ENCODE measurements around the gene INTS14.

INTS14 gene

DNA sequence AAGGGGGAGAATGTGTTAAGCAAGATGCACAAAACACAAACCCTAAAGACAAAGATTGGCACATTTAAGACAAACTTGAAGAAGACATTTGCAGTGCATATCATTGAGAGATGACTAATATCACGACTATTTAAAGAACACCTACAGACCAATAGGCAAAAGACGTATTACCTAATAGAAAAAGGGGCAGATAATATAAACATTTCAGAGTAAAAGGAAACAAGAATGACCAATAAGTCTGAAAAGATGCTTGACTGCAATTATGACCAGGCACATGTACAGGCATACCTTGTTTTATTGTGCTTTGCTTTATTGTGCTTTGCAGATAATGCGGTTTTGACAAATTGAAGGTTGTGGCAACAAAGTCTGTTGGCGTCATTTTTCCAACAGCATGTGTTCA lies 75.7 kb downstream of the INTS14 start:
- in situ Hi-C loops (cut with HindIII; ENCODE audit: low sequenced_read_pairs) = no loop called here

DNA sequence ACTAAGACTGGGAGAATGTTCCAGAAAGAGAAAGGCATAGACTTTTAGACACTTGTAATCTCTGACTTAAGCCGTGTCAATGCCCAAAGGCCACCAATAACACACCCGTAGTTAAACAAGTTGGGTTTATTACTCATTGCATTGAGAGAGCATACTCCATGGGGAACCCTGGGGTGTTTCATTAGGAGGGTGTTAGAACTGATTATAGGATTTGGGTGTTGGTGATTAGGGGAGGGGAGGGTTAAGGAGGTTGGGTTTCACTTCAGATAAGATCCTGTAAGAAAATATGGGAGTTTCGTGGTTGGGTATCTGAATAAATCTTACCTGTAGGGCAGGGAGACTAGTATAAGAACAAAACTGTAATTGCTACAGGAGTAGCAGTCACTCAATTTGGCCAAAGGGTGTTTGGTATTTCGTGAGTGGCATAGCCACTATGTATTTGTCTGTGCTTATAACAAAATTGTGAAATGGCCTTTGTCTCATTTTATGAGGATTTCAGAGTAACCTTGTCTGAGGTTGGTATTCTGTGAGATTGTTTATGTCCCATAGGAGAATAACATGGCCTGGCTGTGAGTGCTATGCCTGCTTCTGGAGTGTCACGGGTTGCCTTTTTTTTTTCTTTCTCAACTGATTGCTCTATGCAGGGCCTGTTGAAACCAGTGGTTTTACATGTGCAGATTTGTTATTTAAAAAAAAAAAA lies 77.7 kb downstream of the INTS14 start:
- in situ Hi-C loops (cut with HindIII; ENCODE audit: low sequenced_read_pairs) = no loop called here

DNA sequence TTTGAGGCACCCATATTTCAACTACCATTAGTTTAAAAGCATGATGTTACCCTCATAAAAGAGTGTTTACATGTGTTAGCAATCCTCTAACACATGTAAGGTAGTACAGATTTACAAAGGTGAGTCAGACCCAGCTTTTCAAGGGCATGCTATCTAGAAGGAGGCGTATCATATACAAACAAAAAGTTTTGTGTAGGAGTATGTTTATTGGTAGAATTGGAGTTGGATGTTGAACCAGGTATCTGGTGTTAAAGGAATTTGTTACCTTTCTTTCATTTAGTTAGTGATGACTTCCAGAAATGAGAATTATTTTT lies 78.2 kb downstream of the INTS14 start:
- in situ Hi-C loops (cut with HindIII; ENCODE audit: low sequenced_read_pairs) = no loop called here

GRCh38 chr15:65530318-65531111 lies 80.4 kb downstream of the INTS14 start, which contains the start of gene HACD3:
Gene HACD3 (plus strand): TSS chr15:65530463. CDS start chr15:65530632, 169 bp downstream.
- in situ Hi-C loops (cut with HindIII; ENCODE audit: low sequenced_read_pairs) = no loop called here

DNA sequence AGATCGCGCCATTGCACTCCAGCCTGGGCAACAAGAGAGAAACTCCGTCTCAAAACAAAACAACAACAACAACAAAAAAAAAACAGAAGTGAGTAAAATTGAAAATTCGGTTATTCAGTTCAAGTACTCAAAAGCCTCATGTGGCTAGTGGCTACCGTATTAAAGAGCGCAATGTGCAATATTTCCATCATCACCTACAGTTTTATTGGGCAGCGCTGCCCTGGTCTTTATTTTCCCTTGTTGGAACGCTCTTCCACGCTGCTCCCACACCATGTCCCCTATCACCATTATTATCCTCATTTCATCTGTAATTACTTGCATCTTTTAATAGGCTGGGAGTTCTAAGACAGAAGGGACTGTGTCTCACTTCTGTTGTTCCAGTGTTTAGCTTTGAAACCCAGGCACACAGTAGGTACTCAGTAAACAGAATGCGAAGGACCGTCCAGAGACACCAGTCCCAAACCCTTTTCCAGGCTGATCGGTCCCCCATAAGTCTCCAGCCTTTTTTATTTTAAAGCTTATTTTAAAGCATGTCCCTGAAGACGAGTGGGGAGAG lies 81.1 kb downstream of the INTS14 start:
- in situ Hi-C loops (cut with HindIII; ENCODE audit: low sequenced_read_pairs) = no loop called here

Data from endothelial cell of hepatic sinusoid (primary cell).